OCI-LY3 (cell line): ENCODE measurements around the gene CD4.

Source experiments
- H2AFZ ChIP-seq: fragments of 200-600, 300-600 bp; shearing (Covaris generic); 2 replicates; pipeline ENCODE4 v1.6.0; 2014; ENCODE audit warnings: antibody characterized with exemption, low read depth, low read length
- H3K27ac ChIP-seq: fragments of 200-600, 300-600 bp; sonication (generic); 2 replicates; pipeline ENCODE4 v1.5.1; 2014; ENCODE audit warnings: mild to moderate bottlenecking, low read length, moderate library complexity, mixed read lengths
- H3K27me3 ChIP-seq: fragments of 200-600, 300-600 bp; sonication (generic); 2 replicates; pipeline ENCODE4 v1.6.1; 2014; ENCODE audit warnings: low read depth, low read length, mixed read lengths
- H3K36me3 ChIP-seq: fragments of 200-600, 300-600 bp; sonication (generic); replicated peaks from 2 replicates; pipeline ENCODE3; 2014; ENCODE audit warnings: low read depth, low read length, mixed read lengths
- H3K4me1 ChIP-seq: fragments of 300-600, 200-600 bp; sonication (generic); 2 replicates; pipeline ENCODE4 v1.6.1; 2014; ENCODE audit warnings: low read length, mixed read lengths
- H3K4me2 ChIP-seq: fragments of 200-600, 300-600 bp; sonication (generic); 2 replicates; pipeline ENCODE4 v1.6.1; 2014; ENCODE audit warnings: low read length, mixed read lengths
- H3K4me3 ChIP-seq: fragments of 300-600, 200-600 bp; sonication (generic); 2 replicates; pipeline ENCODE4 v1.5.1; 2014; ENCODE audit warnings: antibody characterized with exemption, mild to moderate bottlenecking, low read length, moderate library complexity
- H3K79me2 ChIP-seq: fragments of 300-600, 200-600 bp; shearing (Covaris generic); 2 replicates; pipeline ENCODE4 v1.6.1; 2014; ENCODE audit warnings: mild to moderate bottlenecking, low read length, mixed read lengths
- H3K9ac ChIP-seq: fragments of 300-600, 200-600 bp; shearing (Covaris generic); 2 replicates; pipeline ENCODE4 v1.6.0; 2014; ENCODE audit warnings: mild to moderate bottlenecking, low read length, moderate library complexity
- H3K9me3 ChIP-seq: fragments of 200-600, 300-600 bp; shearing (Covaris generic); 2 replicates; pipeline ENCODE4 v1.6.1; 2014; ENCODE audit warnings: low read length, mixed read lengths; ENCODE audit not compliant: insufficient read depth
- H4K20me1 ChIP-seq: fragments of 200-600, 300-600 bp; sonication (generic); 2 replicates; pipeline ENCODE4 v1.6.1; 2016; ENCODE audit warnings: low read length, mixed read lengths; ENCODE audit not compliant: insufficient read depth
- EZH2phosphoT487 ChIP-seq: fragments of 200-600 bp; shearing (Covaris generic); IDR thresholded peaks from 2 replicates; pipeline ENCODE4 v1.6.1; 2018; ENCODE audit warnings: antibody characterized with exemption, mixed run types, low read depth
- TF ChIP-seq, protein P1 (sequence below): fragments of 200-600, 300-600 bp; sonication (generic); IDR thresholded peaks from 2 replicates; pipeline ENCODE4 v1.5.1; 2014; ENCODE audit warnings: antibody characterized with exemption, low read length, low read depth

Gene CD4

DNA sequence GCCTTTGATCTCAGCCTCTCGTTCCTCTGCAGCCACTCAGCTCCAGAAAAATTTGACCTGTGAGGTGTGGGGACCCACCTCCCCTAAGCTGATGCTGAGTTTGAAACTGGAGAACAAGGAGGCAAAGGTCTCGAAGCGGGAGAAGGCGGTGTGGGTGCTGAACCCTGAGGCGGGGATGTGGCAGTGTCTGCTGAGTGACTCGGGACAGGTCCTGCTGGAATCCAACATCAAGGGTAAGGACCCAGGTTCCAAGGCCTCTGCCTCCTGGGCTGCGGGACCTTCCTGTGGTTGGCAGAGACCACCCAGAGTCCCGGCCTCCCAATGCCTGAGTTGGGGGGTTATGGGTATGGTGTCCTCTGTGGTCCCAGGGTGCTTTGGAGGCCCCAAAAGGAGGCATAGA is 27.8 kb downstream of the CD4 start:
- Histone ChIP-seq H3K9me3 (no peaks in the 10 kb centered on the region), H3K4me1 (peaks cover 18% of the 10 kb centered on the region), H3K79me2 (no peaks in the 10 kb centered on the region), H3K27ac (no peak overlapping the region), H3K4me2 (no peak overlapping the region), H3K36me3 (no peaks in the 10 kb centered on the region), H3K9ac (no peak overlapping the region), H3K4me3 (no peak overlapping the region), H3K27me3 (peaks cover 38% of the 10 kb centered on the region), H2AFZ (no peak overlapping the region), H4K20me1 (no peaks in the 10 kb centered on the region)
- no peak for TF ChIP-seq EZH2phosphoT487
- TF ChIP-seq, protein P1, sequence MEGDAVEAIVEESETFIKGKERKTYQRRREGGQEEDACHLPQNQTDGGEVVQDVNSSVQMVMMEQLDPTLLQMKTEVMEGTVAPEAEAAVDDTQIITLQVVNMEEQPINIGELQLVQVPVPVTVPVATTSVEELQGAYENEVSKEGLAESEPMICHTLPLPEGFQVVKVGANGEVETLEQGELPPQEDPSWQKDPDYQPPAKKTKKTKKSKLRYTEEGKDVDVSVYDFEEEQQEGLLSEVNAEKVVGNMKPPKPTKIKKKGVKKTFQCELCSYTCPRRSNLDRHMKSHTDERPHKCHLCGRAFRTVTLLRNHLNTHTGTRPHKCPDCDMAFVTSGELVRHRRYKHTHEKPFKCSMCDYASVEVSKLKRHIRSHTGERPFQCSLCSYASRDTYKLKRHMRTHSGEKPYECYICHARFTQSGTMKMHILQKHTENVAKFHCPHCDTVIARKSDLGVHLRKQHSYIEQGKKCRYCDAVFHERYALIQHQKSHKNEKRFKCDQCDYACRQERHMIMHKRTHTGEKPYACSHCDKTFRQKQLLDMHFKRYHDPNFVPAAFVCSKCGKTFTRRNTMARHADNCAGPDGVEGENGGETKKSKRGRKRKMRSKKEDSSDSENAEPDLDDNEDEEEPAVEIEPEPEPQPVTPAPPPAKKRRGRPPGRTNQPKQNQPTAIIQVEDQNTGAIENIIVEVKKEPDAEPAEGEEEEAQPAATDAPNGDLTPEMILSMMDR, result no peak

DNA sequence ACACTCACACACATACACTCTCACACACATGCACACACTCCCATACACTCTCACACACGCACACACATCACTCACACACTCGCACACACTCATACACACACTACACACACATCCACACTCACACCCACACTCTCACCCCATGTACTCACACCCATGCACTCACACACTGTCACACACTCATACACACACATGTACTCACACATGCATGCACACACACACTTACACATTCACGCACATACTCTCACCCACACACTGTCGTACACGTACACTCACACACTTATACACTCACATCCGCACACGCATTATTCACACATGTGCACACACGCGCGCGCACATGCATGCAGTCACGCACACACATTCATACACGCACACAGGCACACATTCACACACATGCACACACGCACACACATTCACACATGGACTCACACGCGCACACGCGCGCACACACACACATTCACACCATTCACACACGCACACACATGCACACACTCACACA is 28.4 kb downstream of the CD4 start:
- no peak overlapping the region for H3K9ac ChIP-seq
- no peak overlapping the region for H3K27ac ChIP-seq
- no peaks in the 10 kb centered on the region for H3K79me2 ChIP-seq
- H4K20me1 ChIP-seq, result no peaks in the 10 kb centered on the region
- H3K4me1 ChIP-seq, result peaks cover 13% of the 10 kb centered on the region
- no peak overlapping the region for H2AFZ ChIP-seq
- no peak overlapping the region for H3K4me2 ChIP-seq
- no peaks in the 10 kb centered on the region for H3K9me3 ChIP-seq
- H3K4me3 ChIP-seq, result no peak overlapping the region
- H3K27me3 ChIP-seq, result peaks cover 43% of the 10 kb centered on the region
- no peak for TF ChIP-seq EZH2phosphoT487
- TF ChIP-seq, protein P1, result no peak
- H3K36me3 ChIP-seq, result no peaks in the 10 kb centered on the region

DNA sequence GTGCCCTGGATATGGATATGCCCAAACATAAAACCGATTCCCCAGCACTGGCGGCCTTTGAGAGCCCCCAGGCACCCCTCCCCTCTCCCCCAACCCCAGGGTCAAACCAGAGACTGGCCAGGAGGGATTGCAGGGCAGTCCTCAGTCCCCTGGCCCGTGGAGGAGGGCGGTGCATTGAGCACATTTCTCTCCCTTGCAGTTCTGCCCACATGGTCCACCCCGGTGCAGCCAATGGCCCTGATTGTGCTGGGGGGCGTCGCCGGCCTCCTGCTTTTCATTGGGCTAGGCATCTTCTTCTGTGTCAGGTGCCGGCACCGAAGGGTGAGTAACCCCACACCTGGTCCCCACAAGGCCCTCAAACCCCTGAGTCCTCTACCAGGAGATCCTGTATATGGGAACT is 28.9 kb downstream of the CD4 start:
- no peak for TF ChIP-seq EZH2phosphoT487
- TF ChIP-seq, protein P1, result no peak
- no peaks in the 10 kb centered on the region for H3K79me2 ChIP-seq
- H3K4me2 ChIP-seq, result no peak overlapping the region
- H3K36me3 ChIP-seq, result no peaks in the 10 kb centered on the region
- no peak overlapping the region for H3K9ac ChIP-seq
- H3K9me3 ChIP-seq, result no peaks in the 10 kb centered on the region
- H3K4me1 ChIP-seq, result peaks cover 7% of the 10 kb centered on the region
- H3K27me3 ChIP-seq, result peaks cover 47% of the 10 kb centered on the region
- no peaks in the 10 kb centered on the region for H4K20me1 ChIP-seq
- no peak overlapping the region for H2AFZ ChIP-seq
- no peak overlapping the region for H3K27ac ChIP-seq
- no peak overlapping the region for H3K4me3 ChIP-seq

DNA sequence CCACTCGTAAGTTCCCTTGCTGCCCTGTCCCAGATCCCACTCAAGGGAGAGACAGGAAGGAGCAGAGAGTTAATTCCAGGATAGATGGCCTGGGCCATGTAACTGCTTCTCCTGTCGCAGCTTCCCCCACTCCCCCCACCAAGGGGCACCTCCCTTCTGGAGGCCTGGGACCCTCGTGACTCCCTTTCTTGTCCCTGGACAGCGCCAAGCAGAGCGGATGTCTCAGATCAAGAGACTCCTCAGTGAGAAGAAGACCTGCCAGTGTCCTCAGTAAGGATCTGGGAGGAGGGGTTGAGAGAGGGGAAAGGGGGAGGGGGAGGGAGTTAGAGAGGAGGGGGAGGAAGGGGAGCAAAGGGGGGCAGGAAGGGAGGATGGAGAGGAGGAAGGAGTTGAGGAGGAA is 29.3 kb downstream of the CD4 start:
- no peaks in the 10 kb centered on the region for H3K79me2 ChIP-seq
- H3K9me3 ChIP-seq, result no peaks in the 10 kb centered on the region
- peaks cover 6% of the 10 kb centered on the region for H3K4me1 ChIP-seq
- H4K20me1 ChIP-seq, result no peaks in the 10 kb centered on the region
- no peak overlapping the region for H3K9ac ChIP-seq
- H3K27me3 ChIP-seq, result peaks cover 47% of the 10 kb centered on the region
- H3K36me3 ChIP-seq, result no peaks in the 10 kb centered on the region
- H3K4me3 ChIP-seq, result no peak overlapping the region
- no peak overlapping the region for H3K27ac ChIP-seq
- TF ChIP-seq, protein P1, result no peak
- TF ChIP-seq EZH2phosphoT487, result no peak
- H2AFZ ChIP-seq, result no peak overlapping the region
- no peak overlapping the region for H3K4me2 ChIP-seq
